ENCODE results near the gene HHATL. TPM values are rescaled to one million over a fixed set of nuclear protein-coding genes. Genes with fewer than 3 reads are reported as not detected.

The HHATL gene
- total RNA-seq, 4 donors from 2014 or later = 3.5 TPM; not detected in 3

DNA sequence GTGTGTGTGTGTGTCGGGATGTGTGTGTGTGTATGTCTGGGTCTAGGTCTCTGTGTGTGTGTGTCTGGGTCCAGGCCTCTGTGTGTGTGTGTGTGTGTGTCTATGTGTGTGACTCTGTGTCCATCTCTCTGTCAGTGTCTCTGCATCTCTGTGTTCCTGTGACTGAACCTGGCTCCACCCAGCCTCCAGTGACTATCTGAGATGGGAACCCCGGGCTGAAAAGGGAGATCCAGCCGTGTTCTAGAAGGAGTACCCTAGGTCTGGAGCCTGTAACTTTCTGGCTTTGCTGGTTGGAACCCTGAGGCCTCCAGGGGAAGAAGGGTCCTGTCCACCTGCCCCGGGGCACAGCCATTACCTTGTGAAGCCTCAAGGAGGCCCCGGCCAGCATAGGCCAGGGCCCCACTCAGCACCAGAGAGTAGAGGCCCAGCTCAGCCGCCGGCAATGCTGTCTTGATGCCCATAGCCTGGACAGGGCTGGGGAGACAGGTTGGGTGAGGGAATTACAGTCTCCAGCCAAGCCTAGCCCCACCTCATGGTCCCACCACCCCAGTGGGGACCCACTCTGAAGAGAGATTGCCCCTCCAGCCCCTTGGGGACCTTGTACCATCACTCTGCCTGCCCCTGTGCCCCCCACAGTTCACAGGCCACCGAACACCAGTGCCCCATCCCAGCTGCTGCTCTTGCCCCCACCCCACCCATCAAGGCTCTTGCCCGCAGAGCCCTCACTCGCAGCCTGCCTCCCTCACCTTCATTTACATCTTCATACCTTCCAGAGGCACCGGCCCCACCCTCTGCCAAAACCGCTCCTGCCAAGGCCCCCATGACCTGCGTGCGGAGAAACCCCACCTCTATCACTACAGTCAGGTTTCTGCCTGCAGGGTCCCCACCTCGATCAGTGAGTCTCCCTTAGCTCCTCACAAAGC, 2.0 kb downstream of the HHATL start:
- H3K27ac ChIP-seq = no peak overlapping the region
- TF ChIP-seq POLR2A (IDR thresholded peaks at IDR 0.05) = no peak
- no peak for TF ChIP-seq CTCF (IDR thresholded peaks at IDR 0.05)
- TF ChIP-seq EP300 (IDR thresholded peaks at IDR 0.05) = no peak
- 69 to 72% methylated on average over 11 to 15 of the region's 15 CpGs for WGBS, 2 donors

GRCh38 chr3:42699511-42699971, 3.1 kb downstream of the HHATL start:
- 67 to 73% methylated on average over 10 of the region's 10 CpGs for whole genome bisulfite sequencing, 2 donors
- TF ChIP-seq EP300 (IDR thresholded peaks at IDR 0.05) = no peak
- no peak overlapping the region for H3K4me3 ChIP-seq

More for the DNA sequence above, 2.0 kb downstream of the HHATL start:
- Histone ChIP-seq H3K4me1 (peaks cover 0 to 9% (median 0%) of the 10 kb centered on the region in 4 donors), H3K36me3 (no peaks in the 10 kb centered on the region), H3K27me3 (no peaks in the 10 kb centered on the region), H3K9me3 (no peaks in the 10 kb centered on the region), H3K4me3 (no peak overlapping the region)
- no peak for DNase-seq (ENCODE audit: low spot score in 2 of 2)

GRCh38 chr3:42698911-42699230, 3.7 kb downstream of the HHATL start:
- TF ChIP-seq EP300 (IDR thresholded peaks at IDR 0.05) (no peak), CTCF (IDR thresholded peaks at IDR 0.05) (no peak), POLR2A (IDR thresholded peaks at IDR 0.05) (no peak)
- DNase-seq (ENCODE audit: low spot score in 2 of 2) = no peak
- Histone ChIP-seq H3K27me3 (no peaks in the 10 kb centered on the region), H3K4me1 (peaks cover 0 to 9% (median 0%) of the 10 kb centered on the region in 4 donors), H3K4me3 (no peak overlapping the region), H3K27ac (no peak overlapping the region), H3K36me3 (no peaks in the 10 kb centered on the region), H3K9me3 (no peaks in the 10 kb centered on the region)
- WGBS, 2 donors = 69 to 78% methylated on average over 9 of the region's 9 CpGs

More at GRCh38 chr3:42699511-42699971, 3.1 kb downstream of the HHATL start:
- Histone ChIP-seq H3K9me3 (no peaks in the 10 kb centered on the region), H3K4me1 (peaks cover 0 to 9% (median 0%) of the 10 kb centered on the region in 4 donors), H3K27ac (no peak overlapping the region), H3K27me3 (no peaks in the 10 kb centered on the region), H3K36me3 (no peaks in the 10 kb centered on the region)
- DNase-seq (ENCODE audit: low spot score in 2 of 2) = no peak

DNA sequence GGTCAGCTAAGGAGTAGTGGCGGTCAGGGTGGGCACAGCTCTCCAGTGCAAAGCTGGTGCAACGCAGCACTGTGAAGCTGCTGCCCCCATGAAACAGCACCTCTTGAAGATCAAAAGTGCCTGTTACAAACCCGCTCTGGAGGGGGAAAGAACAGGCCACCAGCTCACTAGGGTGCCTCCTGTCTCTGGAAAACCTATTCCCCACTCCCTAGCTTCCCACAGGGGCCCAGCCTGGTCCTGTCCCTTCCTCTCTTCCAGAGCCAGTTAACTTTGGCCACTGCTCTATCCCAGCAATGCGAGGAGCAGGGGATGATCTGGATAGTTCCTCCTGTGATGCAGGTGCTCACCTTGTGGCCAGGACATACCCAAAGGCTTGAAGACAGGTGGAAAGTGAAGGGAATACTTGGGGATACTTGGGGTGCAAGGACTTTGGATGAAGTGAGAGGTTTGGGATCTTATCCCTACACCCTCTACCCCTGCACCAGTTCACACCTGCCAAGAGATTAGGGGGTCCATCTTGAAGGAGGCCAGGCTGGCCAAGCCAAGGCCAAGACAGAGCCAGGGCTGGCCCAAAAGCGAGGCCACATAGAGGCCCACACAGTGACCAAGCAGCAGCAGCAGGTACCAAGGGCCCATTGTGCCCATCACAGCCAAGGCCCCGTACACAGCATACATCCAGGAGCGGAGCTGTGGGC, 4.2 kb downstream of the HHATL start:
- Histone ChIP-seq H3K27me3 (no peaks in the 10 kb centered on the region), H3K9me3 (no peaks in the 10 kb centered on the region), H3K27ac (no peak overlapping the region), H3K4me3 (no peak overlapping the region), H3K4me1 (peaks cover 0 to 9% (median 0%) of the 10 kb centered on the region in 4 donors), H3K36me3 (no peaks in the 10 kb centered on the region)
- WGBS, 2 donors = 87 to 94% methylated on average over 7 of the region's 7 CpGs
- TF ChIP-seq EP300 (IDR thresholded peaks at IDR 0.05) (no peak), POLR2A (IDR thresholded peaks at IDR 0.05) (no peak), CTCF (IDR thresholded peaks at IDR 0.05) (no peak)
- DNase-seq (ENCODE audit: low spot score in 2 of 2) = no peak

DNA sequence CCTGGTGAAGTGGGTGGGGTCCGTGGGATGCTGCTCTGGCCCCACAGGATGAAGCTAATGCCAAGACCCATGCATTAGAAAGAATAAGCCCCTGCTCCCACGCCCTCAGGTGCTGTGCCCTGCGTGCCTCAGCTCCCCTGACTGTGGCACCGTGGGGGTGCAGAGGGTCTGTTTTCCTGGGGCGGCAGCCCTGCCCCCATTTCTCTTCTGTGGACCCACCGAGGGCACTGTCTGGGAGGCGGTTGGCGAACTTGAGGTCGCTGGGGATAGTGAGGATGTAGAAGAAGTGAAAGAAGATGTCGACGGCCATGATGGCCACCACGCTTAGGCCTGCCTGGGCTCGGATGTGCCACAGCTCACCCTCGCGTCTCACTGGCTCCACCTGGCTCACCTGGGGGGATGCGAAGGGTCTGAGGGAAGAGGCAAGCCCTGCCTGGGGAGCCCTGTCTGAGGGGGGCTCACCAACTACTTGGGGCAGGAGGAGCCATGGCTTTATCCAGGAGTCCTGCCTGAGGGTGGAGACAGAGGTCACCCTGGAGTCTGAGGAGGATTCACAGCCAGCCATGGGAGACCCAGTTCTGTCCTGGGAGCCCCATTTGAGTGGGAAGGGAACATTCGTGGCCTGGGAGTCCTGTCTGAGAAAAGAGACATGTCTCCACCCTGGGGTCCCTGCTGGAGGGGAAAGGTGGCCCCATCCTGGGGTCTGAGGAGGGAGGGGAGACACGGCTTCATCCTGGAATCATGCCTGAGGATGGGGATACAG, 5.1 kb downstream of the HHATL start:
- no peak for DNase-seq (ENCODE audit: low spot score in 2 of 2)
- Histone ChIP-seq H3K36me3 (no peaks in the 10 kb centered on the region), H3K27me3 (no peaks in the 10 kb centered on the region), H3K4me3 (no peak overlapping the region), H3K27ac (no peak overlapping the region), H3K9me3 (no peaks in the 10 kb centered on the region), H3K4me1 (peaks cover 0 to 9% (median 0%) of the 10 kb centered on the region in 4 donors)
- TF ChIP-seq CTCF (IDR thresholded peaks at IDR 0.05) = no peak
- no peak for TF ChIP-seq EP300 (IDR thresholded peaks at IDR 0.05)
- TF ChIP-seq POLR2A (IDR thresholded peaks at IDR 0.05) = no peak
- WGBS, 2 donors = 87 to 90% methylated on average over 18 of the region's 18 CpGs

Measured in tibial nerve (tissue), 4 donors.